ENCODE measurements around the gene ZNF516.
A peak's percentile ranks its signal among the peaks of the same experiment; 100 is the strongest.

ZNF516 gene

GRCh38 chr18:76507830-76508385, 12.9 kb upstream of the ZNF516 start:
- no peak for DNase-seq

DNA sequence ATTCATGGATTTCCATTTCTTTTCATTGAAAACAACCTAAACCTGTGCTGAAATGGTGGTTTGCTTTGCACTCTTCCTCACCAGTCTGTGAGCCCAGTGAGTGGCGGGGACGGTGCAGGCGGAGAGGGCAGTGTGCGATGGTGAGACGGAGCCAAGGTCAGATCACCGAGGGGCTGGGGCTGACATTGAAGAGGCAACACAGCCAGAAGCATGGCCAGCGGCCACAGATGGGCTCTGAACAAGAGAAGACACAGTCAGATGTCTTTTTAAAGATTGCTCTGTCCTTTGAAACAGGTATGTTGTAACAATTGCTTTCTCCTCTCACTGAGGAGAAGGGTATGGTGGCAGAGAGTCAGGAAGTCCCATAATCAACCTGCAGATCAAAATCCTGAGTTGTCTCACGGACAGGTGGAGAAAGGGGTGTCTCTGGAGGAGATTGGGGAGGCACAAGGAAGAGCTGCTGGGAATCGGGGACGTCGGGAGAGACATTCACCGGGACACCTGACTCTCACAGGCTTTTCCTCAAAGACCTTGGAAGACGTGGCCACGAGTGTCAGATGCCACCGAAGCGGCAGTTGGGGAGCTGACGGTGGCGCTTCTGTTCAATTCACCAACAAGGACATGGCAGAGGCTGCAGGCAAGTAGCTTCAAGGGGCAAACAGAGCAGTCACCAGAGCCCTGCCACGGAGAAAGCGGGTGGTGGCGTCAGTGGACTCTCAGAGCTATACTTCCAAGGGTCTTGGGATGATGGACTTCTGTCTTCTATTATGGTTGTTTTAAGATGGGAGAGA, 12.1 kb upstream of the ZNF516 start:
- no peak for DNase-seq

- no peak for DNase-seq
These were observed 11.4 kb upstream of the ZNF516 start for GRCh38 chr18:76506395-76506794.

- no peak for DNase-seq
These were observed 10.6 kb upstream of the ZNF516 start for GRCh38 chr18:76505614-76506013.

DNA sequence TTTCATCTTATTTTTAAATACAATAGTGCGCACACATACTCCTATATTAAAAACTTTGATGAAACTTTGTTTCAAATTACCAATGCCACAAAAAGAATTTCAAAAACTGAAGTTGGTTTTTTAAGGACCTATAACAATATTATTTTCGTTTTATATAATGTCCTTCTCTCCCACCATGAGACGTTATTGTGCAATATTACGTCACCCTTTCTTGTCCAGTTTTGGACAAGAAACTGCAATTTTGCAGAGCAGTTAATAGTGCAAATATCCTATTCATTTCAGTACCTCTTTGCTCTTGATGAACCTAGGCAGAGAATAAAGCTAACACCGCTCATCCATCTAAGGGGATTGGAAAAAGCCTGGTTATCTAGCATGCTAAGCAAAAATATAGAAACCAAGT, 9.7 kb upstream of the ZNF516 start:
- no peak for DNase-seq

- DNase-seq, result no peak
These were observed 8.8 kb upstream of the ZNF516 start for GRCh38 chr18:76503649-76504386.

DNA sequence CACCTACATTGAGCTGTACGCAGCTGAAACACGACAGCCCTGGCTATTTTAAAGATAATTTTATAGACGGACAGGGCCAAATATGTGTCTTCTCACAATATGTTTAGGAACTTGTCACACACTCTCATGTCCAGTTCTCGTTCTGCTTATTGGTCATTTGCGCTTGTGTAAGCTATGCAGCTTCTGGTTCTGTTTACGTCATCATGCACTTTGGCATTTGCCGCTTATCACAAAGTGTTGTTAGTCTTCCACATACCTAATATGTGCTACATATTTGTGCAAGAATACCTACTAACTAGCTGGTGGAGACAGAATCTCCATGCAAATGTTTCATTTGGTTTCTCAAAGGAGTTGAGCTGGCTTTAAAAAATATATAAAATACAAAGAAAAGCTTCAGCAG, 7.5 kb upstream of the ZNF516 start:
- no peak for DNase-seq

DNA sequence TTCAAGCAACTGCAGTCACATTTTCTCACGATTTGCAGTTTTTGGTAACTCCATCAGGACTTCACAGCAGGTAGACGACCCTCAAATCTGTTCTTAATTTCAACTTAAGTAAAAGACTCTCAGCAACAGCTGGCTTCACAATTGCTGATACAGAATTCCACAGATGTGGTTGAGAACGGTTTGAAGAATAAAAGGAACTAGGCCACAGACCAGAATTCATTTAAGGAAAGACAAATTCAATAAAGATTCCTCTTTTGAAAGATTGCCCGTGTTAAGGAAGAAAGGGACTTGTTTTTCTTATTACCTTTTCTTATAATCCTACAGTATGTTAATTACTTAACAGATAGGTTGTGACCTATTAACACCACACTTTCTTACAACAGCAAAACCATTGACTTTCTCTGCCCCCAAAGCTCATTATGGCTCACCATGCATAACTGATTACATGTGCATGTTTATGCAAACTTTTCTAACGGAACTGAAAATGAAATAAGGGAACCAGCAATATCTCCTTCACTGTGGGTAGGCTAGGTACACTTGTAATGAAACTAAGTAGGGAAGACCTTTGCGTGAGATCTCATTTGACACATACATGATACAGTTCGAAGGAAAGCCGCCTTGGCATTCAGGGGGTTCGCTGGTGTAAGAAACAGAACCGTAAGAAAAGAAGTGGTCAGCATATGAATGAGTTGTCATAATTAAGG, 4.7 kb upstream of the ZNF516 start:
- DNase-seq, result no peak

DNA sequence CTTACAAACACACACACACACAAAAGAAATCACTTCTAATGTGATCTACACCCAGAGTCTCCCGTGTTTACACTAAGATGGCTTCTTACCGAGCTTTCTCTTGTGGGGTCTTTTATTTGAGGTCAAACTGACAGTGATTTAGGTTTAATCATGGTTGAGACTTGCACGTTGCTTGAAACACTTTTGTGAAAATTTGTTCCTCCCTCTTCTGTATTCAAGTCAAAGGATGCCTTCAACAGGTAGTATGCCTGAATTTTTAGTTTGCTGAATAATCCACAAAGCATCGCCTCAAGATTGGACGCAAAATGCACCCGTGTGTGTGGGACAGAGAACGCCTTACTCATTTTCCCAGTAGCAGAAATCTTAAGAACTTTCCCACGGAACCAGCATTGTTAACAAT, 4.0 kb upstream of the ZNF516 start:
- DNase-seq, result no peak

DNA sequence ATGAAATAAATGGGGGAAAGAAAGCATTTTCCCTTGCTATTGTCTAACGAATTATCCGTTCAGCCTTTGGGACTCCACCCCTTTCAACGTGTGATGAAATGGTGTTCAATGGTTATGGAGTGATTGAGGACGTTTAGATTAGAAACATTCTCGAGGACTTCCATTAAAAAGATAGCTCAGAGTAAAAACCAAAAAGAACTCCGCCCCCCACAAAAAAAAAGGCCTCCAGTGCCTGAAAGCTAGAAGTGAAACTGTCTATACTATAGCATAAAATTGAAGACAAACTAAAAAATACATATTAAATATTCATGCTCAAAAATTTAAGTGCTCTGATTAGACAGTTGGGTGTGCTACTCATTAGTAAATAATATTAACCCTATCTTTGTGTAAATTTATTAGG, 3.0 kb upstream of the ZNF516 start:
- no peak for DNase-seq

DNA sequence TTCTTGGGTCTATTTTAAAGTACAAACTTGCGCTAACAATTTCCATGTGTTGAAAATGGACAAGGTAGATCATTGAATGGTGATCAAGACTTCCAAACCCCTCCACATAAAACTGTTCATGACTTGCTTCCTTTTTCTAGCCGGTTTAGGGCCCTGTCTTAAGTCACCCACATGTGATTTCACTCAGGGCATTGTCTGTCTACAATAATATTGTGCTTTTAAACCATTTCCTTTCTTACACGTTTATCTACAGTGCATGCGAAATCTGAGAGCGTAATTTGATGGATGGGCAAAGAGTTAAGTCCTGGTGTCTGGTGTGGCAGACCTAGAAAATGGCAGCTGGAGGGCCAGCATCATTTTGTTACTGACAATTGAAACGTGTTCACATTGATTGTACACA, 2.0 kb upstream of the ZNF516 start:
- DNase-seq, result no peak

DNA sequence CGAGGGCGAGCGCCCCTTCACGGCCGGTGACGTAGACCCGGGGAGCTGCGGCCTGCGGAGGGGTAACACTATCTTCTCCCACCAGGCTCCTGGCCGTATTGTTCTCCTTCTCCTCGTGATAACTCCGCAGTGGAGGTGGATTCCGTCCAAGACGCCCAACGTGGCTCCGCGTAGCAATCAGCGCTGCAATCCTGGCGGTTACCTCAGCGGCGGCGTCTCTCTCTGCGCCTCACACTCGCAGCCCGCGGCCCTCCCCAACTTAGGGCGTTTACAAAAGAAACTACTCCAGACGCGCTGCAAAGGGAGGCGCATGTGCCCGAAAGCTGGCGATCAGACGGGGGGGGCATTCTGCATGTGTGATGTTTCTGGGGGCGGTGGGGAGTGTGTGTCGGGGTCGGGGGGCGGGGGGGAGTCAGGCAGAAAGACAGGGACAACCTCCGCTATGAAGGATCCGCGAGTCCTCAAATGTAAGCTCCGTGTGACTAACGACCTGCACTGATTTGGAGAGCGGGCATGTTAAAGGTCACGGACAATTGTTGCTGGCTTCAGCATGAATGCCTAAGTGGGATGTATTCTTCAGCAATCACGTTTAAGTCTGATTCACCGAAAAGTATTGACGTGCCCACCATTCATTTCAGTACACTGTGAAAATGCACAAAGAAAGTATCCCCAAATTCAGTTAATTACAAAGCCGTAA, 1.3 kb upstream of the ZNF516 start:
- peak; percentile 58 for DNase-seq

DNA sequence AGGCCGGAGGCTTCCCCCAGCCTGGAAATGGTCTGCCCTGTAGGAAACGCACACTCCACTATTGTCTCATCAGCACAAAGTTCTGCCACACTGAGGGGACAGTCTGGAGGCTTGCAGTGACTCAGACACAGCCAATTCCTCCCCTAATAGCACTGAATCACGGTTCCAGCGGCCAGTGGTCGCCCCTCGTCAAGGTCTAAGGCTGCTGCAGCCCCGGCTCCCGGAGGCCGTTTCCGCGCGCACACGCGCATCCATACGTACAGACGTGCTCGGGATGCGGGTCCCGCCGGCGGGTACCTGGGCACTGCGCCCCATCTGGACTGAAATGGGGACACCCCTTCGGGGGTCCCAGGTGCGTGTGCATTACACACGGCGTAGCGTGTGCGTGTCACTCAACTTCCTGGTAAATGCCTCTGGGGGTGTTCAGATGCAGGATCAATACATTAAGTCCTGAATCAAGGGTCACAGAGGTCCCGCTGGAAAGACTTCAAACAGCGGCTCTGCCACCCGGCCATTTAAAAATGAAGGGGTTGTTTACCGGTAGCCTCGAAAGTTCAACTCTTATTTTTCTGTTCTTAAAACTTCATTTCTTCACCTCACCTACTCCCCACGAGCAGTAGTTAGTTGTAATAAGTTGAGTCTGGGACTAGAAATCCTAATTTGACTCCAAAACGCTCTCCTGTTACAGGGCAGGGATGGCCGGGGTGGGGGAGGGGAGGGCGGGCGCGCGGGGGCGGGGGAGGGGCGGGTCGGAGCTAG, 572 bp upstream of the ZNF516 start:
- DNase-seq, result peak; percentile 21

GRCh38 chr18:76494231-76495005, 624 bp downstream of the ZNF516 start:
- DNase-seq, result peak; percentile 34

- DNase-seq, result peak; percentile 58
These were observed 1.6 kb downstream of the ZNF516 start for GRCh38 chr18:76493213-76494161.

GRCh38 chr18:76492669-76493212, 2.3 kb downstream of the ZNF516 start:
- DNase-seq, result peak; percentile 99

DNA sequence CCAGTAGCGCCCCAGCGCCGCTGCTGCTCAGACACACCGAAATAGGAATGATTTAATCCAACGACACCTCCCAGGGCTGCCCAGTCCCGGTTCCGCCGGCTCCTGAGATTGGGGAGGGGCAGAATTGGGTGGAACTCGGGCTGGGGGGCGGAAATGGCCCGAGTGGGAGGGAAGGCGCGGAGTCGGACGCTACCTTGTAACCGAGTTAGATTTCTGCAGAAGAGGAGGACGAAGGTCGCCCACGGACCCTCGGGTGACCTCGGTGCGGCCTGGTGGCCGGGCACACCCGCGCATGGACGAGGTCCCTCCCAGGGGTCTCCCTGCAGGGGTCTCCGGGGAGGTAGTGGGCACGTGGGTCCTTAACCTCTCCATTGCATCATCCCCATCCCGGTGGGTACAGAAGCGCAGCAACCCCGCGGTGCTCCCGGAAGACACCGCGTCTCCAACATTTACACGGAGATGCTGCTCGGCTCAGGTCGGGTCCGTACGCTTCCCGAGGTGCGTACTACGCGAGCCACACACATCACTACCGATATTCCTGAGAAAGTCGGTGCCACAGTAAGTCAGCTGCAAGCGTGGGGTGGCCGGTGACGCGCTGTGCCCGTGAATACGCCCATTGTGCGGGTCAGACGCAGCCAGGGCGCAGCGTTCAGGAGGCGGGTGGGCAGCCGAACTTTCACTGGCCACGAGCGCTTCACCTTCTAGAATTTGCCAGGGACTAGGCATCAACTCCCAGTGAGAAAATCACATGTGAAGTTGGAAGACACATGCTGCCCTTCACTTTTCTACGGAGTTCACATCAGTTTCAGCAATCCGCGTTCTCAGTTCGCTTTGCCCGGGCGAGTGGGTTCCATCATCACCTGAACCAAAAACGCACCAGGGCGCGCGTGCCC, 3.0 kb downstream of the ZNF516 start:
- DNase-seq, result peak; percentile 41

DNA sequence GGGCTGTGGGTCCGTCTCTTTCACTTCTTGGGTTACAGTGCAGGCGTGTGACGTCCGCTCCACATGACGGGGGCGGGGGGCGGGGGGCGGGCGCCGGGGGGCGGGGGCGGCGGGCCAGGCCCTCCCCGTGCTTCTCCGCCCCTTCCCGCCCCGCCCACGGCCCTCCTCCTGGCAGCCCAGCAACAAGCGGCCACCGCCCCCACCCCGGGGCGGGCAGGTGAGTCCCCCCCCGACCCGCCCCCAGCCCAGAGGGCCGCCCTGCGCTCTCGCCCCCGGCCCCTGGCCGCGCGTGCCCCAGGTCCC, 3.6 kb downstream of the ZNF516 start:
- DNase-seq, result peak; percentile 88

Data from CD4-positive, alpha-beta T cell treated with Interleukin-17A for 4 hours (primary cell).